ENCODE data around the gene CRYBB1.

Gene CRYBB1

GRCh38 chr22:26565889-26566288, 51.9 kb downstream of the CRYBB1 start:
- H3K14ac ChIP-seq (ENCODE audit: low read length) = no peak overlapping the region
- H3K27ac ChIP-seq (ENCODE audit: low read depth, low read length) = no peak overlapping the region
- H3K18ac ChIP-seq (ENCODE audit: low read length) = no peak overlapping the region
- H2BK5ac ChIP-seq (ENCODE audit: low read depth, low read length, poor library complexity) = no peak overlapping the region
- peaks cover 22% of the 10 kb centered on the region for H3K79me1 ChIP-seq (ENCODE audit: low read length)
- no peak overlapping the region for H2AK5ac ChIP-seq (ENCODE audit: low read length)
- H3K27me3 ChIP-seq (ENCODE audit: insufficient read depth, low read length) = no peaks in the 10 kb centered on the region
- no peak overlapping the region for H3K23ac ChIP-seq (ENCODE audit: low read length)
- H2AFZ ChIP-seq (ENCODE audit: insufficient read depth, low read length, poor library complexity) = no peak overlapping the region
- H3K9me3 ChIP-seq (ENCODE audit: insufficient read depth, low read depth, low read length) = no peaks in the 10 kb centered on the region
- H3K79me2 ChIP-seq (ENCODE audit: control insufficient read depth, insufficient read depth, low read length, poor library complexity) = no peaks in the 10 kb centered on the region
- peak overlapping the region; percentile 31 for H4K91ac ChIP-seq (ENCODE audit: low read depth, low read length)
- H3K4me1 ChIP-seq (ENCODE audit: control insufficient read depth in 1 of 2, insufficient read depth in 2 of 2, low read length in 2 of 2) = peaks cover 14 to 16% of the 10 kb centered on the region in 2 experiments
- H3K4ac ChIP-seq (ENCODE audit: low read depth, low read length) = peak overlapping the region; percentile 28
- H2BK12ac ChIP-seq (ENCODE audit: low read length) = peak overlapping the region; percentile 79
- DNase-seq = no peak
- H3K9ac ChIP-seq (ENCODE audit: low read length) = no peak overlapping the region
- H3K36me3 ChIP-seq (ENCODE audit: control insufficient read depth in 1 of 2, insufficient read depth in 2 of 2, low read length in 2 of 2) = peaks cover 3 to 8% of the 10 kb centered on the region in 2 experiments
- no peak overlapping the region for H4K8ac ChIP-seq (ENCODE audit: low read depth, low read length)
- WGBS (ENCODE audit: extremely low coverage, insufficient coverage, insufficient read length) = no CpG with 5 or more reads among the region's 8 CpGs
- H2BK120ac ChIP-seq (ENCODE audit: insufficient read depth, low read length, poor library complexity) = no peak overlapping the region
- no peak overlapping the region for H3K4me3 ChIP-seq (ENCODE audit: low read depth, low read length)
- no peak overlapping the region for H3K4me2 ChIP-seq (ENCODE audit: low read length)
- no peak overlapping the region for H4K12ac ChIP-seq (ENCODE audit: low read depth, low read length)

GRCh38 chr22:26565181-26565580, 52.6 kb downstream of the CRYBB1 start:
- no CpG with 5 or more reads among the region's 6 CpGs for WGBS (ENCODE audit: extremely low coverage, insufficient coverage, insufficient read length)

GRCh38 chr22:26564672-26565071, 53.2 kb downstream of the CRYBB1 start:
- no peak overlapping the region for H3K14ac ChIP-seq (ENCODE audit: low read length)
- no CpG with 5 or more reads among the region's 3 CpGs for WGBS (ENCODE audit: extremely low coverage, insufficient coverage, insufficient read length)
- H3K9ac ChIP-seq (ENCODE audit: low read length) = no peak overlapping the region
- H2BK120ac ChIP-seq (ENCODE audit: insufficient read depth, low read length, poor library complexity) = no peak overlapping the region
- no peak overlapping the region for H2AK5ac ChIP-seq (ENCODE audit: low read length)
- no peak overlapping the region for H3K4me2 ChIP-seq (ENCODE audit: low read length)
- no peaks in the 10 kb centered on the region for H3K9me3 ChIP-seq (ENCODE audit: insufficient read depth, low read depth, low read length)
- H4K91ac ChIP-seq (ENCODE audit: low read depth, low read length) = no peak overlapping the region
- no peak overlapping the region for H2BK5ac ChIP-seq (ENCODE audit: low read depth, low read length, poor library complexity)
- H4K12ac ChIP-seq (ENCODE audit: low read depth, low read length) = no peak overlapping the region
- peaks cover 3 to 8% of the 10 kb centered on the region in 2 experiments for H3K36me3 ChIP-seq (ENCODE audit: control insufficient read depth in 1 of 2, insufficient read depth in 2 of 2, low read length in 2 of 2)
- H3K4ac ChIP-seq (ENCODE audit: low read depth, low read length) = no peak overlapping the region
- no peak for DNase-seq
- H3K79me1 ChIP-seq (ENCODE audit: low read length) = peaks cover 20% of the 10 kb centered on the region
- no peak overlapping the region for H3K4me3 ChIP-seq (ENCODE audit: low read depth, low read length)
- H2BK12ac ChIP-seq (ENCODE audit: low read length) = no peak overlapping the region
- no peaks in the 10 kb centered on the region for H3K27me3 ChIP-seq (ENCODE audit: insufficient read depth, low read length)
- H3K4me1 ChIP-seq (ENCODE audit: control insufficient read depth in 1 of 2, insufficient read depth in 2 of 2, low read length in 2 of 2) = peaks cover 14 to 16% of the 10 kb centered on the region in 2 experiments
- peak overlapping the region; percentile 16 for H3K18ac ChIP-seq (ENCODE audit: low read length)
- H3K79me2 ChIP-seq (ENCODE audit: control insufficient read depth, insufficient read depth, low read length, poor library complexity) = no peaks in the 10 kb centered on the region
- no peak overlapping the region for H3K27ac ChIP-seq (ENCODE audit: low read depth, low read length)
- no peak overlapping the region for H3K23ac ChIP-seq (ENCODE audit: low read length)
- no peak overlapping the region for H2AFZ ChIP-seq (ENCODE audit: insufficient read depth, low read length, poor library complexity)
- H4K8ac ChIP-seq (ENCODE audit: low read depth, low read length) = no peak overlapping the region

More at GRCh38 chr22:26565181-26565580, 52.6 kb downstream of the CRYBB1 start:
- Histone ChIP-seq H3K4me2 (ENCODE audit: low read length) (no peak overlapping the region), H2AFZ (ENCODE audit: insufficient read depth, low read length, poor library complexity) (no peak overlapping the region), H4K12ac (ENCODE audit: low read depth, low read length) (no peak overlapping the region), H3K79me1 (ENCODE audit: low read length) (peaks cover 21% of the 10 kb centered on the region), H3K18ac (ENCODE audit: low read length) (peak overlapping the region; percentile 16), H3K27ac (ENCODE audit: low read depth, low read length) (no peak overlapping the region), H3K4ac (ENCODE audit: low read depth, low read length) (peak overlapping the region; percentile 17), H3K27me3 (ENCODE audit: insufficient read depth, low read length) (no peaks in the 10 kb centered on the region), H3K9ac (ENCODE audit: low read length) (no peak overlapping the region), H2AK5ac (ENCODE audit: low read length) (no peak overlapping the region), H4K8ac (ENCODE audit: low read depth, low read length) (peak overlapping the region; percentile 12), H3K79me2 (ENCODE audit: control insufficient read depth, insufficient read depth, low read length, poor library complexity) (no peaks in the 10 kb centered on the region), H3K36me3 (ENCODE audit: control insufficient read depth in 1 of 2, insufficient read depth in 2 of 2, low read length in 2 of 2) (peaks cover 3 to 8% of the 10 kb centered on the region in 2 experiments), H3K4me3 (ENCODE audit: low read depth, low read length) (no peak overlapping the region), H3K23ac (ENCODE audit: low read length) (no peak overlapping the region), H2BK120ac (ENCODE audit: insufficient read depth, low read length, poor library complexity) (no peak overlapping the region), H3K4me1 (ENCODE audit: control insufficient read depth in 1 of 2, insufficient read depth in 2 of 2, low read length in 2 of 2) (peaks cover 14 to 16% of the 10 kb centered on the region in 2 experiments), H3K14ac (ENCODE audit: low read length) (no peak overlapping the region), H3K9me3 (ENCODE audit: insufficient read depth, low read depth, low read length) (no peaks in the 10 kb centered on the region), H2BK5ac (ENCODE audit: low read depth, low read length, poor library complexity) (no peak overlapping the region), H2BK12ac (ENCODE audit: low read length) (peak overlapping the region; percentile 23), H4K91ac (ENCODE audit: low read depth, low read length) (no peak overlapping the region)
- DNase-seq = no peak

- DNase-seq = no peak
- no peak overlapping the region for H2AFZ ChIP-seq (ENCODE audit: insufficient read depth, low read length, poor library complexity)
- no peak overlapping the region for H3K14ac ChIP-seq (ENCODE audit: low read length)
- no peak overlapping the region for H4K12ac ChIP-seq (ENCODE audit: low read depth, low read length)
- peaks cover 3 to 8% of the 10 kb centered on the region in 2 experiments for H3K36me3 ChIP-seq (ENCODE audit: control insufficient read depth in 1 of 2, insufficient read depth in 2 of 2, low read length in 2 of 2)
- H3K79me2 ChIP-seq (ENCODE audit: control insufficient read depth, insufficient read depth, low read length, poor library complexity) = no peaks in the 10 kb centered on the region
- no peak overlapping the region for H3K23ac ChIP-seq (ENCODE audit: low read length)
- H3K4ac ChIP-seq (ENCODE audit: low read depth, low read length) = no peak overlapping the region
- H3K9ac ChIP-seq (ENCODE audit: low read length) = no peak overlapping the region
- H2BK12ac ChIP-seq (ENCODE audit: low read length) = no peak overlapping the region
- no peak overlapping the region for H4K91ac ChIP-seq (ENCODE audit: low read depth, low read length)
- no peak overlapping the region for H3K4me2 ChIP-seq (ENCODE audit: low read length)
- no peak overlapping the region for H3K27ac ChIP-seq (ENCODE audit: low read depth, low read length)
- H3K9me3 ChIP-seq (ENCODE audit: insufficient read depth, low read depth, low read length) = no peaks in the 10 kb centered on the region
- H3K79me1 ChIP-seq (ENCODE audit: low read length) = peaks cover 18% of the 10 kb centered on the region
- H3K27me3 ChIP-seq (ENCODE audit: insufficient read depth, low read length) = no peaks in the 10 kb centered on the region
- no peak overlapping the region for H2BK5ac ChIP-seq (ENCODE audit: low read depth, low read length, poor library complexity)
- no peak overlapping the region for H2BK120ac ChIP-seq (ENCODE audit: insufficient read depth, low read length, poor library complexity)
- WGBS (ENCODE audit: extremely low coverage, insufficient coverage, insufficient read length) = no CpG with 5 or more reads among the region's 8 CpGs
- H4K8ac ChIP-seq (ENCODE audit: low read depth, low read length) = no peak overlapping the region
- no peak overlapping the region for H3K18ac ChIP-seq (ENCODE audit: low read length)
- peaks cover 14 to 16% of the 10 kb centered on the region in 2 experiments for H3K4me1 ChIP-seq (ENCODE audit: control insufficient read depth in 1 of 2, insufficient read depth in 2 of 2, low read length in 2 of 2)
- no peak overlapping the region for H2AK5ac ChIP-seq (ENCODE audit: low read length)
- H3K4me3 ChIP-seq (ENCODE audit: low read depth, low read length) = peak overlapping the region; percentile 25
Measured at GRCh38 chr22:26564181-26564580, 53.6 kb downstream of the CRYBB1 start.
